HTR-8/SVneo (cell line): ENCODE data around the gene ALOX12.
"Not testable (repeated sequence)": the region's sequence is repeated elsewhere in the genome, so short reads cannot be mapped to it uniquely, and the experiment has no call there.

ENCODE experiments used
- DNase-seq: peaks from one replicate; pipeline ENCODE4 v3.0.0; 2011; ENCODE audit warnings: low spot score, mixed read lengths; ENCODE audit not compliant: insufficient read length
- FAIRE-seq: peaks from 2 replicates; lab custom pipeline; 2011; peaks lifted over from hg19 to GRCh38; lab: Jason Lieb, UNC

The ALOX12 gene

GRCh38 chr17:6995500-6996255 is at the start of gene ALOX12:
TSS of gene ALOX12 (plus strand) at chr17:6996049. CDS start at chr17:6996118, 69 bp downstream.
- FAIRE-seq, result no peak
- DNase-seq, result no peak

GRCh38 chr17:6947745-6948144 is 48.1 kb upstream of the ALOX12 start:
- no peak for DNase-seq
- FAIRE-seq, result no peak

GRCh38 chr17:6948562-6948961 is 47.3 kb upstream of the ALOX12 start:
- DNase-seq (no peak), FAIRE-seq (no peak)

- DNase-seq (no peak), FAIRE-seq (no peak)
Measured at GRCh38 chr17:6948976-6949375, 46.9 kb upstream of the ALOX12 start.

- FAIRE-seq, DNase-seq: not testable (repeated sequence)
Measured at GRCh38 chr17:6950938-6951337, 44.9 kb upstream of the ALOX12 start.

- DNase-seq, result no peak
- FAIRE-seq, result no peak
Measured at GRCh38 chr17:6953689-6954088, 42.2 kb upstream of the ALOX12 start.

GRCh38 chr17:6959700-6960099 is 36.1 kb upstream of the ALOX12 start:
- FAIRE-seq, result peak; percentile 4
- no peak for DNase-seq

GRCh38 chr17:6969323-6969726 is 26.5 kb upstream of the ALOX12 start:
- no peak for DNase-seq
- no peak for FAIRE-seq

GRCh38 chr17:6970992-6971391 is 24.9 kb upstream of the ALOX12 start:
- no peak for FAIRE-seq

GRCh38 chr17:6979440-6979839 is 16.4 kb upstream of the ALOX12 start:
- FAIRE-seq, DNase-seq: not testable (repeated sequence)

More at GRCh38 chr17:6970992-6971391, 24.9 kb upstream of the ALOX12 start:
- no peak for DNase-seq

- FAIRE-seq (no peak), DNase-seq (no peak)
Measured at GRCh38 chr17:6981426-6981825, 14.4 kb upstream of the ALOX12 start.

- DNase-seq (no peak), FAIRE-seq (no peak)
Measured at GRCh38 chr17:6985266-6985665, 10.6 kb upstream of the ALOX12 start.

GRCh38 chr17:6986676-6987075 is 9.2 kb upstream of the ALOX12 start:
- FAIRE-seq, result no peak
- DNase-seq, result no peak

- no peak for FAIRE-seq
- no peak for DNase-seq
Measured at GRCh38 chr17:6989779-6990178, 6.1 kb upstream of the ALOX12 start.

GRCh38 chr17:6993613-6994056 is 2.2 kb upstream of the ALOX12 start:
- FAIRE-seq, DNase-seq: not testable (repeated sequence)

GRCh38 chr17:6994118-6994598 is 1.7 kb upstream of the ALOX12 start:
- no peak for DNase-seq
- FAIRE-seq, result no peak

- DNase-seq, result no peak
- no peak for FAIRE-seq
Measured at GRCh38 chr17:6994666-6995256, 1.1 kb upstream of the ALOX12 start.

- DNase-seq (no peak), FAIRE-seq (no peak)
Measured at GRCh38 chr17:6996256-6997011, 585 bp downstream of the ALOX12 start.

GRCh38 chr17:6997171-6997570 is 1.3 kb downstream of the ALOX12 start:
- DNase-seq, result no peak
- FAIRE-seq, result no peak

- no peak for DNase-seq
- FAIRE-seq, result no peak
Measured at GRCh38 chr17:6998855-6999508, 3.1 kb downstream of the ALOX12 start.
